PC-3 (cell line): Measurements from ENCODE around the gene KAZN.

Experiments
- CTCF ChIP-seq: fragments of 300-600 bp; sonication (generic); conservative IDR thresholded peaks from 2 replicates; pipeline ENCODE4 v1.5.1; 2017; ENCODE audit warnings: antibody characterized with exemption, low read depth, mild to moderate bottlenecking, low read length
- EZH2 ChIP-seq: fragments of 300-600 bp; sonication (generic); IDR thresholded peaks from one replicate; pipeline ENCODE4 v1.6.1; 2017; ENCODE audit warnings: antibody characterized with exemption, mild to moderate bottlenecking, low read length; ENCODE audit not compliant: unreplicated experiment
- EZH2phosphoT487 ChIP-seq: fragments of 300-600 bp; sonication (generic); IDR thresholded peaks from 2 replicates; pipeline ENCODE4 v1.6.1; 2018; ENCODE audit warnings: mild to moderate bottlenecking, antibody characterized with exemption, low read length, borderline replicate concordance

GRCh38 chr1:14567903-14568302 lies 30.6 kb upstream of the KAZN start:
- TF ChIP-seq CTCF (no peak), EZH2 (no peak), EZH2phosphoT487 (no peak)
